HTR-8/SVneo (cell line): ENCODE results near the gene CCDC171.

ENCODE experiments used
- DNase-seq: peaks from one replicate; pipeline ENCODE4 v3.0.0; 2011; ENCODE audit warnings: low spot score, mixed read lengths; ENCODE audit not compliant: insufficient read length
- FAIRE-seq: peaks from 2 replicates; lab custom pipeline; 2011; peaks lifted over from hg19 to GRCh38; lab: Jason Lieb, UNC

CCDC171 gene

GRCh38 chr9:15965246-15965745 is 412.5 kb downstream of the CCDC171 start:
- FAIRE-seq (no peak), DNase-seq (no peak)

GRCh38 chr9:15966471-15966870 is 413.6 kb downstream of the CCDC171 start:
- FAIRE-seq (no peak), DNase-seq (no peak)

GRCh38 chr9:15967068-15967467 is 414.2 kb downstream of the CCDC171 start:
- FAIRE-seq = no peak

GRCh38 chr9:15972760-15973159 is 419.9 kb downstream of the CCDC171 start:
- FAIRE-seq (no peak), DNase-seq (no peak)

More at GRCh38 chr9:15967068-15967467, 414.2 kb downstream of the CCDC171 start:
- DNase-seq = no peak

- no peak for FAIRE-seq
- no peak for DNase-seq
Observed at GRCh38 chr9:15975101-15975778, 422.4 kb downstream of the CCDC171 start.

GRCh38 chr9:15977438-15977837 is 424.6 kb downstream of the CCDC171 start:
- FAIRE-seq (no peak), DNase-seq (no peak)

GRCh38 chr9:15982182-15982581 is 429.3 kb downstream of the CCDC171 start:
- no peak for FAIRE-seq
- no peak for DNase-seq

- peak; percentile 49 for DNase-seq
- FAIRE-seq = no peak
Observed at GRCh38 chr9:15999422-16000339, 446.8 kb downstream of the CCDC171 start.

GRCh38 chr9:16000811-16001210 is 448.0 kb downstream of the CCDC171 start:
- no peak for FAIRE-seq
- no peak for DNase-seq

GRCh38 chr9:16001856-16002255 is 449.0 kb downstream of the CCDC171 start:
- FAIRE-seq (no peak), DNase-seq (no peak)

- FAIRE-seq = no peak
Observed at GRCh38 chr9:16002816-16003215, 450.0 kb downstream of the CCDC171 start.

GRCh38 chr9:16003785-16004184 is 450.9 kb downstream of the CCDC171 start:
- FAIRE-seq (no peak), DNase-seq (no peak)

More at GRCh38 chr9:16002816-16003215, 450.0 kb downstream of the CCDC171 start:
- no peak for DNase-seq

GRCh38 chr9:16004613-16005012 is 451.8 kb downstream of the CCDC171 start:
- DNase-seq = no peak
- FAIRE-seq = no peak

GRCh38 chr9:16010221-16010620 is 457.4 kb downstream of the CCDC171 start:
- DNase-seq (no peak), FAIRE-seq (no peak)

- FAIRE-seq (no peak), DNase-seq (no peak)
Observed at GRCh38 chr9:16012621-16013020, 459.8 kb downstream of the CCDC171 start.

GRCh38 chr9:16013366-16013765 is 460.5 kb downstream of the CCDC171 start:
- FAIRE-seq (no peak), DNase-seq (no peak)

GRCh38 chr9:16013826-16014225 is 461.0 kb downstream of the CCDC171 start:
- no peak for DNase-seq
- FAIRE-seq = no peak

- DNase-seq (no peak), FAIRE-seq (no peak)
Observed at GRCh38 chr9:16022228-16022627, 469.4 kb downstream of the CCDC171 start.

GRCh38 chr9:16023446-16023845 is 470.6 kb downstream of the CCDC171 start:
- DNase-seq (no peak), FAIRE-seq (no peak)
